Measurements from ENCODE around the gene QKI.

QKI gene

DNA sequence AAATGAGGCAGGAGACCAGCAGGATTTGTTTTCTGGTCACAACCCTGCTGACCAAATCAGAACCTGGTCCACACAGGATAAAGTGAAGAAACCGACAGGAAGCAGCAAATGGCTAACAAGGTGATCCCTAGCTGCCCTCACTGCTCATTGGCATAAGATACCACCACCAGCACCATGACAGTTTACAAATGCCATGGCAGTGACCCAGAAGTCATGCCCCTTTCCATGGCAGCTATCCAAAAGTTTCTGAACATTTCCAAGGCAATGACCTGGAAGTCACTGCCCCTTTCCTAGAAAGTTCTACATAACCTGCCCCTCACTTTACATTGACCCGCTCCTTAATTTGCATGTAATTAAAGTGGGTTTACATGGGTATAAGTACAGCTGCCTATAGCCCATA is 185.2 kb downstream of the QKI start:
- TF ChIP-seq, protein P1, sequence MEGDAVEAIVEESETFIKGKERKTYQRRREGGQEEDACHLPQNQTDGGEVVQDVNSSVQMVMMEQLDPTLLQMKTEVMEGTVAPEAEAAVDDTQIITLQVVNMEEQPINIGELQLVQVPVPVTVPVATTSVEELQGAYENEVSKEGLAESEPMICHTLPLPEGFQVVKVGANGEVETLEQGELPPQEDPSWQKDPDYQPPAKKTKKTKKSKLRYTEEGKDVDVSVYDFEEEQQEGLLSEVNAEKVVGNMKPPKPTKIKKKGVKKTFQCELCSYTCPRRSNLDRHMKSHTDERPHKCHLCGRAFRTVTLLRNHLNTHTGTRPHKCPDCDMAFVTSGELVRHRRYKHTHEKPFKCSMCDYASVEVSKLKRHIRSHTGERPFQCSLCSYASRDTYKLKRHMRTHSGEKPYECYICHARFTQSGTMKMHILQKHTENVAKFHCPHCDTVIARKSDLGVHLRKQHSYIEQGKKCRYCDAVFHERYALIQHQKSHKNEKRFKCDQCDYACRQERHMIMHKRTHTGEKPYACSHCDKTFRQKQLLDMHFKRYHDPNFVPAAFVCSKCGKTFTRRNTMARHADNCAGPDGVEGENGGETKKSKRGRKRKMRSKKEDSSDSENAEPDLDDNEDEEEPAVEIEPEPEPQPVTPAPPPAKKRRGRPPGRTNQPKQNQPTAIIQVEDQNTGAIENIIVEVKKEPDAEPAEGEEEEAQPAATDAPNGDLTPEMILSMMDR (IDR thresholded peaks at IDR 0.05; ENCODE audit: insufficient read depth, missing control alignments), result no peak
- FAIRE-seq, result no peak
- no peak for DNase-seq (ENCODE audit: insufficient read length, low spot score)

DNA sequence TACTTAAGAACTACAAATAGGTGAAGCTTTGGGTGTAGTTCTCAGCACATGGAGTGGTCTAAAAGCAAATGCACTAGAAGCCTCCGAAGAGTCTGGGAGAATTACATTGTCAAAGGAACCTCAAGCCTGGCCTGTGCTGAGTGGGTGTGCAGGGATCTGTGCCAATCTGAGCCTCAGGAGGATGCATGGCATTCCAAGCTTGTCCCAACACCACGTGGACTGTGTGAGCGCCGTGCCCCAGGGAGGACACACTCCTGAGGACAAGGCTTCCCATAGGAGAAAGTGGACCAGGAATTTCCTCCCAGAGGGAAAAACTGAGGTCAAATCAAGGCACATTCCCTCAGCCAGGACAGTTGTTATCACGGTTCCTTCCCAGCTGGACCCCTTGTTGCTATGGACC is 185.8 kb downstream of the QKI start:
- no peak for FAIRE-seq
- TF ChIP-seq, protein P1 (IDR thresholded peaks at IDR 0.05; ENCODE audit: insufficient read depth, missing control alignments), result no peak
- DNase-seq (ENCODE audit: insufficient read length, low spot score), result no peak

DNA sequence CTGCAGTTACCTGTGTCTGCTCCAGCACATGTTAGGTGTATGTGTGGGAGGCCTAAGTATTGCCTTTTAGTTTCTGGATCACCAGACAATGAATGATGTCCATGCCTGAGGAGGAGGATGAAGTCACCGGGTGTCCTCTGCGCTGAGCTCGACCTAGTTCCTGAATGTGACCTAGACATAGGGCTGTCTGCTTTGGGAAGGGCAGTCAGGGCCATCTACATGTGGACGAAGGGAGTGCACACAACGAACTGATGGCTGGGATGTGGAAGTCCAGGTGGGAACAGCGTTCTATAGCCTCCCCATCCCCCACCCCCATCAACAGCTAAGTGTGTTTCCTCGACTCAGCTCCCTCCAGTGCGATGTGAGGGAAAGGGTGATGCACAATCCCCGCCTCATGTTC is 186.3 kb downstream of the QKI start:
- no peak for DNase-seq (ENCODE audit: insufficient read length, low spot score)
- no peak for FAIRE-seq
- TF ChIP-seq, protein P1 (IDR thresholded peaks at IDR 0.05; ENCODE audit: insufficient read depth, missing control alignments), result no peak

DNA sequence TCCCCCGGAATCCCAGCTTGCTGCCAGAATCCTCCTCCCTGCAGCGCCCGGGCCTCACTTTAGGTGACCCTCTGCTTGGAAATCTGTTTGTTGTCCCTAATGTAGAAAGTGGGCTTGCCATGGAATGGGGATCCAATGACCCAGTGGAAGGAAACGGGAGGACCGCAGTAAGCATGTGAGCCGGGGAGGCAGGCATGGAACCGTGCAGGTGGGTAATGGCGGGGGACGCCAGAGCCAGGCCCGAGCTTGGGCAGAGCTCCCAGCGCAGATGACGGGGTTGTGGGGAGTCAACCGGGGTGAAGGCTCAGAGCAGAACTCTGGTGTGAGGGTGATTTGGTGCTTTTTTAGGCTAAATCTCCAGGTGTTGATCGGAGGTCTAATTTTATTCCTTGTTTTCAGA is 188.3 kb downstream of the QKI start:
- DNase-seq (ENCODE audit: insufficient read length, low spot score), result no peak
- TF ChIP-seq, protein P1 (IDR thresholded peaks at IDR 0.05; ENCODE audit: insufficient read depth, missing control alignments), result no peak
- no peak for FAIRE-seq

DNA sequence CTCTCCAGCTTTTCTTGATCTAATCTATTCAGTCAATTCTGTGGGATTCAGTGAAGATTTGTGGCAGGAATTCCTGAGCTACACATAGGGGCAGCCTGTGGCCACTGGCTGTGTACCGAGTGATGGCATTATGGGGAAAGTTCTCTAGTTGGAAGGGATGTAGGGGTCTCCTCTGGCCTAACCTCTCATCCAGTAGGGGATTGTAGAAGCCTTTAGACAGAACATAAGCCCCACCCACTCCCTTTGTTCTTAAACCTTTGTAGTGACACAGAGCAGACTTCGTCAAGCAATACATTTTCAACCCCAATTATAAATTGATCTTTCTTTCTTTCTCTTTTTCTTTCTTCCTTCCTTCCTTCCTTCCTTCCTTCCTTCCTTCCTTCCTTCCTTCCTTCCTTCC is 188.9 kb downstream of the QKI start:
- TF ChIP-seq, protein P1 (IDR thresholded peaks at IDR 0.05; ENCODE audit: insufficient read depth, missing control alignments), result no peak
- FAIRE-seq (no peak), DNase-seq (ENCODE audit: insufficient read length, low spot score) (no peak)

DNA sequence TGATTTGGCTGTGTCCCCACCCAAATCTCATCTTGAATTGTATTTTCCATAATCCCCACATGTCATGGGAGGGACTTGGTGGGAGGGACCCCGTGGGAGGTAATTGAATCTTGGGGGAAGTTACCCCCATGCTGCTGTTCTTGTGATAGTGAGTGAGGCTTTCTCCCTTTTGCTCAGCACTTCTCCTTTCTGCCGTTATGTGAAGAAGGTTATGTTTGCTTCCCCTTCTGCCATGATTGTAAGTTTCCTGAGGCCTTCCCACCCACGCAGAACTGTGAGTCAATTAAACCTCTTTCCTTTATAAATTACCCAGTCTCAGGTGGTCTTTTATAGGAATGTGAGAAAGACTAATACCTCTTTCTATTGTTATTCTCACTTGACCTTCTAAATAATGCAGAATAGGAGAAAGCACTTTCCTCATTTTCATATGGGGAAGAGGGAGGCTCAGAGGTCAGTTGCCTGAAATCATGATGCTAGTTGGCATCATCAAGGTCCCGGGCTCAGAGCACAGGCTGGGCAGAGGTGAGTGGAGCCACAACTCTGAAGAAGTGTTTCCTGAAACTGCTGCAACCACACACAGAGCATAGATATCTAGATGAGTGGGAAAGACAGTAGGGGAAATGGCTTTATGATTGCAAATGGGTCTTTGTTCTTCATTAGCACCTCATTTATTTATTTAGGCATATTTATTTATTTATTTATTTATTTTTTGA is 191.0 kb downstream of the QKI start:
- TF ChIP-seq, protein P1 (IDR thresholded peaks at IDR 0.05; ENCODE audit: insufficient read depth, missing control alignments), result no peak
- no peak for DNase-seq (ENCODE audit: insufficient read length, low spot score)
- FAIRE-seq, result no peak

DNA sequence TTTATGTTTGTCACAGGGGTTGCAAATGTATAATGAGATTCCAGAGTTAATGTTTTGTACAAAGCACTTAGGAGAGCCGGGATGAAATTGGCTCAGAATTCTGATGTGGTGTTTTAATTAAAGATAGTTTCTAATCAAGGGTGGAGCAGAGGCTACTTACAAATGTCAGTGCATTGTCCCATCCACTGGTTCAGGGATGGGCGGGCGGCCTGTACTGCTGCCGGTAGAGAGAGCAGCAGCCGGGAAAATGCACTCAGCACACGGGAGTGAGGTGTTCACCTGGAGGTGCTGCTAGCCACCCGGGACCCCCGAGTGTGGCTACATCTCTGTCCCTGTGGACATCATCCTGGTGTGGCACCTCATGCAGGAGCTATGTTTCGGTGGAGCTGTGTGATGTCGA is 193.3 kb downstream of the QKI start:
- no peak for DNase-seq (ENCODE audit: insufficient read length, low spot score)
- FAIRE-seq, result no peak
- TF ChIP-seq, protein P1 (IDR thresholded peaks at IDR 0.05; ENCODE audit: insufficient read depth, missing control alignments), result no peak
